Endothelial cell of umbilical vein (primary cell): Measurements from ENCODE around the gene BRD1. TPM values are rescaled to one million over a fixed set of nuclear protein-coding genes. Genes with fewer than 3 reads are reported as not detected.

Source experiments
- BruUV-seq: library from RNA; stranded (reverse); fragments of 400-500 nt; replicated peaks from 2 replicates; lab custom pipeline; 2021; lab: Mats Ljungman, UMichigan
- CTCF ChIA-PET: fragments of 300-600, 350-600 bp; sonication (Branson Sonifier 250); formaldehyde crosslinking; loops from one replicate; lab custom pipeline; 2021; ENCODE audit warnings: antibody characterized with exemption, inconsistent platforms; lab: Charles Lee
- POLR2A ChIA-PET: fragments of 300-600, 350-600 bp; sonication (Branson Sonifier 250); formaldehyde crosslinking; loops from one replicate; lab custom pipeline; 2021; ENCODE audit warnings: antibody characterized with exemption, inconsistent platforms; lab: Charles Lee
- DNase-seq: peaks from one replicate; pipeline ENCODE4 v3.0.0-alpha.2; 2011; ENCODE audit warnings: low read depth, low spot score
- FAIRE-seq: peaks from 2 replicates; lab custom pipeline; 2011; peaks lifted over from hg19 to GRCh38; lab: Jason Lieb, UNC
- H2AFZ ChIP-seq: 2 replicates; pipeline ENCODE4 v1.6.0; 2012; ENCODE audit warnings: low read depth, low read length, control low read depth, inconsistent platforms
- H3K27ac ChIP-seq: 2 replicates; pipeline ENCODE4 v1.5.1; 2011; ENCODE audit warnings: low read depth, mild to moderate bottlenecking, control low read depth, low read length, moderate library complexity; ENCODE audit not compliant: insufficient read depth
- H3K27me3 ChIP-seq, 2 experiments: 2 replicates each; pipeline versions ENCODE4 v1.6.0 to v1.6.1; 2011; ENCODE audit warnings: low read length in 2 of 2, mixed read lengths in 1 of 2; ENCODE audit not compliant: control insufficient read depth in 2 of 2, insufficient read depth in 2 of 2
- H3K36me3 ChIP-seq, 2 experiments: 2 replicates in 1 of 2; 3 replicates in 1 of 2; pipeline ENCODE4 v1.5.1; 2011; ENCODE audit warnings: low read length in 2 of 2, mild to moderate bottlenecking in 1 of 2, moderate library complexity in 1 of 2; ENCODE audit not compliant: control insufficient read depth in 2 of 2, insufficient read depth in 2 of 2; ENCODE audit errors: extremely low read depth in 1 of 2
- H3K4me1 ChIP-seq: 3 replicates; pipeline ENCODE4 v1.5.1; 2011; ENCODE audit warnings: mild to moderate bottlenecking, low read length; ENCODE audit not compliant: control insufficient read depth, insufficient read depth; ENCODE audit errors: extremely low read depth
- H3K4me2 ChIP-seq: 2 replicates; pipeline ENCODE4 v1.6.1; 2011; ENCODE audit warnings: low read length, control low read depth, mixed read lengths; ENCODE audit not compliant: insufficient read depth
- H3K4me3 ChIP-seq, 3 experiments: fragments of 200-600 bp in 1 of 3; sonication (generic), shearing (Covaris generic) in 1 of 3; replicated peaks in 1 of 3; 2 replicates each; pipeline ENCODE4 v1.5.1; 2011 to 2016; ENCODE audit warnings: control low read depth in 3 of 3, low read length in 3 of 3, mild to moderate bottlenecking in 2 of 3, inconsistent platforms in 1 of 3, low read depth in 1 of 3, moderate library complexity in 1 of 3; ENCODE audit not compliant: insufficient read depth in 1 of 3
- H3K79me2 ChIP-seq: 2 replicates; pipeline ENCODE4 v1.6.0; 2012; ENCODE audit warnings: low read length, inconsistent platforms; ENCODE audit not compliant: control insufficient read depth, insufficient read depth
- H3K9ac ChIP-seq: replicated peaks from 2 replicates; pipeline ENCODE3; 2011; ENCODE audit warnings: low read length, control low read depth; ENCODE audit not compliant: insufficient read depth; ENCODE audit errors: extremely low read depth
- H3K9me1 ChIP-seq: replicated peaks from 3 replicates; pipeline ENCODE4 v1.6.0; 2011; ENCODE audit warnings: mild to moderate bottlenecking, low read length; ENCODE audit not compliant: control insufficient read depth, insufficient read depth; ENCODE audit errors: extremely low read depth
- H3K9me3 ChIP-seq: replicated peaks from 2 replicates; pipeline ENCODE4 v1.5.1; 2012; ENCODE audit warnings: low read length, inconsistent platforms; ENCODE audit not compliant: control insufficient read depth, insufficient read depth
- H4K20me1 ChIP-seq: replicated peaks from 2 replicates; pipeline ENCODE3; 2011; ENCODE audit warnings: mild to moderate bottlenecking, low read length; ENCODE audit not compliant: control insufficient read depth, insufficient read depth; ENCODE audit errors: extremely low read depth
- CTCF ChIP-seq, 2 donors: IDR thresholded peaks; 1 replicate in 1 of 2; 2 replicates in 1 of 2; pipeline ENCODE4 v1.5.1; 2011; ENCODE audit warnings: low read length in 2 of 2, mild to moderate bottlenecking in 2 of 2, moderate library complexity in 2 of 2, control low read depth in 1 of 2, inconsistent platforms in 1 of 2, low read depth in 1 of 2; ENCODE audit not compliant: insufficient read depth in 1 of 2; ENCODE audit errors: extremely low read depth in 1 of 2
- EZH2 ChIP-seq: IDR thresholded peaks from 2 replicates; pipeline ENCODE4 v1.6.1; 2012; ENCODE audit warnings: borderline replicate concordance, low read depth, mild to moderate bottlenecking, moderate library complexity, low read length, inconsistent platforms; ENCODE audit not compliant: severe bottlenecking
- FOS ChIP-seq: IDR thresholded peaks from 2 replicates; pipeline ENCODE4 v1.6.1; 2011; ENCODE audit warnings: mild to moderate bottlenecking, low read length, moderate library complexity, borderline replicate concordance; ENCODE audit not compliant: insufficient read depth
- GATA2 ChIP-seq: IDR thresholded peaks from 2 replicates; pipeline ENCODE4 v1.7.0; 2011; ENCODE audit warnings: low read depth, mild to moderate bottlenecking, moderate library complexity, mixed read lengths, low read length; ENCODE audit not compliant: insufficient read length, insufficient read depth
- JUN ChIP-seq: IDR thresholded peaks from 2 replicates; pipeline ENCODE4 v1.6.1; 2011; ENCODE audit warnings: borderline replicate concordance, low read depth; ENCODE audit not compliant: insufficient read length, insufficient read depth
- MAX ChIP-seq: IDR thresholded peaks from 2 replicates; pipeline ENCODE4 v1.6.1; 2011; ENCODE audit not compliant: insufficient read depth, insufficient read length
- MYC ChIP-seq: IDR thresholded peaks from one replicate; pipeline ENCODE4 v1.6.1; 2011; ENCODE audit warnings: mild to moderate bottlenecking, low read depth, low read length
- POLR2A ChIP-seq: IDR thresholded peaks from 2 replicates; pipeline ENCODE4 v1.6.1; 2012; ENCODE audit warnings: low read depth, mild to moderate bottlenecking, control low read depth, low read length
- POLR2AphosphoS5 ChIP-seq: IDR thresholded peaks from 2 replicates; pipeline ENCODE4 v1.6.1; 2012; ENCODE audit warnings: low read depth, mild to moderate bottlenecking, control low read depth, low read length, moderate library complexity; ENCODE audit not compliant: insufficient read depth
- dilution Hi-C: fragments of 300-500 bp; cut with MboI; formaldehyde crosslinking; loops from one replicate; pipeline ENCODE4 v1.15.0; 2019; ENCODE audit warnings: low sequenced_read_pairs; ENCODE audit not compliant: extremely low pct_ligation_motif_present
- intact Hi-C: fragments of 100-400 bp; cut with micrococcal nuclease; formaldehyde crosslinking; loops from one replicate; pipeline ENCODE4 v1.10.0; 2022
- polyA plus RNA-seq, 4 experiments: library from polyadenylated mRNA; depleted of rRNA in 3 of 4; stranded (reverse) in 3 of 4; unstranded in 1 of 4; fragments of >200 nt; gene quantifications; 2 replicates each; pipeline versions ENCODE4 v1.2.1 to v1.2.3, GENCODE V29; 2011 to 2012; ENCODE audit warnings: missing spikeins in 1 of 4
- total RNA-seq: library from RNA; stranded (reverse); gene quantifications from 2 replicates; pipeline ENCODE4 v1.2.3, GENCODE V29; 2021

Gene BRD1
- total and polyA plus RNA-seq, 2 donors (not counting 3 experiments of a cell fraction or from before 2014, with no cell fraction given): 8.1 to 41.1 TPM

- no peak overlapping the region for H3K27ac ChIP-seq
- no peaks in the 10 kb centered on the region for H3K4me1 ChIP-seq
- peaks cover 0 to 2% of the 10 kb centered on the region in 2 experiments for H3K27me3 ChIP-seq
- no peak for FAIRE-seq
- no peak overlapping the region for H3K4me3 ChIP-seq
- no peaks in the 10 kb centered on the region for H3K9me3 ChIP-seq
- no peaks in the 10 kb centered on the region for H4K20me1 ChIP-seq
- intact Hi-C loops: no loop called here
- no peak for DNase-seq
- no peaks in the 10 kb centered on the region for H3K36me3 ChIP-seq
- H3K4me2 ChIP-seq: no peak overlapping the region
- no peak for TF ChIP-seq POLR2A
- TF ChIP-seq FOS: no peak
- TF ChIP-seq JUN: no peak
- no peak for TF ChIP-seq POLR2AphosphoS5
- no peak for TF ChIP-seq GATA2
- TF ChIP-seq EZH2: no peak
- TF ChIP-seq MAX: no peak
- TF ChIP-seq MYC: no peak
- no peak for TF ChIP-seq CTCF (IDR thresholded peaks at IDR 0.05; ENCODE audit: extremely low read depth in 1 of 2, insufficient read depth in 1 of 2, low read depth in 1 of 2, low read length in 2 of 2)
- no peaks in the 10 kb centered on the region for H3K9me1 ChIP-seq
- POLR2A ChIA-PET: no interaction called here
- H2AFZ ChIP-seq: no peak overlapping the region
- BruUV-seq: no TSS peak
- CTCF ChIA-PET: no interaction called here
- H3K9ac ChIP-seq: no peak overlapping the region
- no peaks in the 10 kb centered on the region for H3K79me2 ChIP-seq
- dilution Hi-C loops: no loop called here
Observed at GRCh38 chr22:49746065-49746464, 81.6 kb downstream of the BRD1 start.
